Colonic mucosa (tissue), 4 donors: ENCODE data around the gene PIGV. TPM values are rescaled to one million over a fixed set of nuclear protein-coding genes. Genes with fewer than 3 reads are reported as not detected.

Source experiments
- DNase-seq: peaks from one replicate; pipeline ENCODE4 v3.0.0-alpha.2; 2020
- H3K27ac ChIP-seq: fragments of 200-600 bp; one replicate; pipeline ENCODE4 v1.8.0; 2021
- H3K27me3 ChIP-seq: fragments of 200-600 bp; one replicate; pipeline ENCODE4 v1.8.0; 2021
- H3K36me3 ChIP-seq: fragments of 200-600 bp; one replicate; pipeline ENCODE4 v1.8.0; 2021
- H3K4me1 ChIP-seq: fragments of 200-600 bp; one replicate; pipeline ENCODE4 v1.8.0; 2021; ENCODE audit warnings: mild to moderate bottlenecking
- H3K4me3 ChIP-seq: fragments of 200-600 bp; one replicate; pipeline ENCODE4 v1.8.0; 2021
- H3K9ac ChIP-seq, 2 donors: one replicate each; pipeline ENCODE4 v1.7.0; 2013; ENCODE audit warnings: control low read depth in 2 of 2, low read depth in 2 of 2, low read length in 2 of 2
- H3K9me3 ChIP-seq: fragments of 200-600 bp; one replicate; pipeline ENCODE4 v1.8.0; 2021
- CTCF ChIP-seq: fragments of 200-600 bp; IDR thresholded peaks from one replicate; pipeline ENCODE4 v1.8.0; 2022; ENCODE audit warnings: antibody characterized with exemption, mild to moderate bottlenecking
- intact Hi-C: fragments of 100-400 bp; cut with DNase I; formaldehyde crosslinking; loops from one replicate; pipeline ENCODE4 v1.14.1; 2022
- total RNA-seq, 2 donors: library from RNA; stranded (reverse); fragmentation: NEBNext Ultra II Directional in 1 of 2; extraction: Animal tissue kit (Norgen Biotek cat#: 25700) in 1 of 2; gene quantifications; one replicate each; pipeline ENCODE4 v1.2.1, GENCODE V29; 2021
- donor health status: healthy.
- donor health status: DM: no; HTN: no; CAD: no.
- donor health status: DM: no; HTN: no; CAD: no.

PIGV gene
- total RNA-seq, 2 donors from 2014 or later: 16.8 to 24.2 TPM

GRCh38 chr1:26811708-26812107 is 24.0 kb downstream of the PIGV start:
- H3K9me3 ChIP-seq: no peaks in the 10 kb centered on the region
- H3K27ac ChIP-seq: no peak overlapping the region
- no peaks in the 10 kb centered on the region for H3K36me3 ChIP-seq
- no peak for DNase-seq
- H3K4me3 ChIP-seq: no peak overlapping the region
- no peak for TF ChIP-seq CTCF
- H3K4me1 ChIP-seq: no peaks in the 10 kb centered on the region
- intact Hi-C loops: loop anchor here (5.0 kb wide), 1 partner anchor 66 kb away; no protein-coding TSS in a partner anchor
- no peak overlapping the region for H3K9ac ChIP-seq
- H3K27me3 ChIP-seq: no peaks in the 10 kb centered on the region

- no peak for DNase-seq
- H3K9me3 ChIP-seq: no peaks in the 10 kb centered on the region
- no peak for TF ChIP-seq CTCF
- no peak overlapping the region for H3K27ac ChIP-seq
- no peak overlapping the region for H3K4me3 ChIP-seq
- H3K9ac ChIP-seq: no peak overlapping the region
- H3K27me3 ChIP-seq: no peaks in the 10 kb centered on the region
- H3K36me3 ChIP-seq: no peaks in the 10 kb centered on the region
- intact Hi-C loops: loop anchor here (5.0 kb wide), 1 partner anchor 63 kb away; no protein-coding TSS in a partner anchor
- H3K4me1 ChIP-seq: no peaks in the 10 kb centered on the region
Measured at GRCh38 chr1:26814377-26814776, 26.6 kb downstream of the PIGV start.

GRCh38 chr1:26814893-26815292 is 27.1 kb downstream of the PIGV start:
- Histone ChIP-seq H3K9me3 (no peaks in the 10 kb centered on the region), H3K27ac (no peak overlapping the region), H3K27me3 (no peaks in the 10 kb centered on the region), H3K4me1 (no peaks in the 10 kb centered on the region), H3K4me3 (no peak overlapping the region), H3K9ac (no peak overlapping the region), H3K36me3 (no peaks in the 10 kb centered on the region)
- intact Hi-C loops: loop anchor here (5.0 kb wide), 1 partner anchor 62 kb away; no protein-coding TSS in a partner anchor
- no peak for DNase-seq
- no peak for TF ChIP-seq CTCF

- H3K9me3 ChIP-seq: no peaks in the 10 kb centered on the region
- no peak overlapping the region for H3K9ac ChIP-seq
- no peak overlapping the region for H3K4me3 ChIP-seq
- no peaks in the 10 kb centered on the region for H3K27me3 ChIP-seq
- no peak overlapping the region for H3K27ac ChIP-seq
- peaks cover 4% of the 10 kb centered on the region for H3K4me1 ChIP-seq
- H3K36me3 ChIP-seq: no peaks in the 10 kb centered on the region
- intact Hi-C loops: no loop called here
- TF ChIP-seq CTCF: peak; percentile 20
- peak; percentile 48 for DNase-seq
Measured at GRCh38 chr1:26820784-26821269, 33.1 kb downstream of the PIGV start.

- Histone ChIP-seq H3K36me3 (no peaks in the 10 kb centered on the region), H3K9me3 (no peaks in the 10 kb centered on the region), H3K27ac (no peak overlapping the region), H3K4me3 (no peak overlapping the region), H3K27me3 (no peaks in the 10 kb centered on the region), H3K9ac (no peak overlapping the region), H3K4me1 (peaks cover 8% of the 10 kb centered on the region)
- DNase-seq: no peak
- intact Hi-C loops: no loop called here
- TF ChIP-seq CTCF: no peak
Measured at GRCh38 chr1:26822737-26823395, 35.1 kb downstream of the PIGV start.
